HFF-Myc (cell line): ENCODE results near the gene GDPD5.

ENCODE experiments used
- DNase-seq: peaks from one replicate; pipeline ENCODE4 v3.0.0-alpha.2; 2011; ENCODE audit warnings: low read depth; ENCODE audit errors: extremely low read depth
- H3K4me3 ChIP-seq: replicated peaks from 2 replicates; pipeline ENCODE4 v1.5.1; 2011; ENCODE audit warnings: low read depth, mild to moderate bottlenecking, control low read depth, low read length
- TF ChIP-seq, protein P1 (sequence below): IDR thresholded peaks from 2 replicates; pipeline ENCODE4 v1.5.1; 2012; ENCODE audit warnings: mild to moderate bottlenecking, low read depth, low read length, control low read depth; ENCODE audit errors: missing control alignments

The GDPD5 gene

DNA sequence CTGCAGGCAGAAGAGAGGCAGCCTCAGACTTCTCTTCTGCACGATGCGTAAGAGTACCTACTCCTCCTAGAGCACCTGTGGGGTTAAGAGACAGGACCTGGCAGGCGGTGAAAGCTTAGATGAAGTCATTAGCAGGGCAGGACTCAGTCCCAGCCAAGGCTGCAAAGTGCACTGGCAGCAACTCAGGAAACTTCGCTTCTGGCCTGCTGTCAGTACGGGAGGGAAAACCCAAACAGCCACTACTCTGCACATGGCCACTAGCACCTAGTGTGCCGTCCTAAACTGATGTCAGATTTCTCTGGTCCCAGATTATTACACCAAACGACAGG lies 84.0 kb downstream of the GDPD5 start:
- H3K4me3 ChIP-seq = no peak overlapping the region
- DNase-seq = no peak
- TF ChIP-seq, protein P1, sequence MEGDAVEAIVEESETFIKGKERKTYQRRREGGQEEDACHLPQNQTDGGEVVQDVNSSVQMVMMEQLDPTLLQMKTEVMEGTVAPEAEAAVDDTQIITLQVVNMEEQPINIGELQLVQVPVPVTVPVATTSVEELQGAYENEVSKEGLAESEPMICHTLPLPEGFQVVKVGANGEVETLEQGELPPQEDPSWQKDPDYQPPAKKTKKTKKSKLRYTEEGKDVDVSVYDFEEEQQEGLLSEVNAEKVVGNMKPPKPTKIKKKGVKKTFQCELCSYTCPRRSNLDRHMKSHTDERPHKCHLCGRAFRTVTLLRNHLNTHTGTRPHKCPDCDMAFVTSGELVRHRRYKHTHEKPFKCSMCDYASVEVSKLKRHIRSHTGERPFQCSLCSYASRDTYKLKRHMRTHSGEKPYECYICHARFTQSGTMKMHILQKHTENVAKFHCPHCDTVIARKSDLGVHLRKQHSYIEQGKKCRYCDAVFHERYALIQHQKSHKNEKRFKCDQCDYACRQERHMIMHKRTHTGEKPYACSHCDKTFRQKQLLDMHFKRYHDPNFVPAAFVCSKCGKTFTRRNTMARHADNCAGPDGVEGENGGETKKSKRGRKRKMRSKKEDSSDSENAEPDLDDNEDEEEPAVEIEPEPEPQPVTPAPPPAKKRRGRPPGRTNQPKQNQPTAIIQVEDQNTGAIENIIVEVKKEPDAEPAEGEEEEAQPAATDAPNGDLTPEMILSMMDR = no peak

DNA sequence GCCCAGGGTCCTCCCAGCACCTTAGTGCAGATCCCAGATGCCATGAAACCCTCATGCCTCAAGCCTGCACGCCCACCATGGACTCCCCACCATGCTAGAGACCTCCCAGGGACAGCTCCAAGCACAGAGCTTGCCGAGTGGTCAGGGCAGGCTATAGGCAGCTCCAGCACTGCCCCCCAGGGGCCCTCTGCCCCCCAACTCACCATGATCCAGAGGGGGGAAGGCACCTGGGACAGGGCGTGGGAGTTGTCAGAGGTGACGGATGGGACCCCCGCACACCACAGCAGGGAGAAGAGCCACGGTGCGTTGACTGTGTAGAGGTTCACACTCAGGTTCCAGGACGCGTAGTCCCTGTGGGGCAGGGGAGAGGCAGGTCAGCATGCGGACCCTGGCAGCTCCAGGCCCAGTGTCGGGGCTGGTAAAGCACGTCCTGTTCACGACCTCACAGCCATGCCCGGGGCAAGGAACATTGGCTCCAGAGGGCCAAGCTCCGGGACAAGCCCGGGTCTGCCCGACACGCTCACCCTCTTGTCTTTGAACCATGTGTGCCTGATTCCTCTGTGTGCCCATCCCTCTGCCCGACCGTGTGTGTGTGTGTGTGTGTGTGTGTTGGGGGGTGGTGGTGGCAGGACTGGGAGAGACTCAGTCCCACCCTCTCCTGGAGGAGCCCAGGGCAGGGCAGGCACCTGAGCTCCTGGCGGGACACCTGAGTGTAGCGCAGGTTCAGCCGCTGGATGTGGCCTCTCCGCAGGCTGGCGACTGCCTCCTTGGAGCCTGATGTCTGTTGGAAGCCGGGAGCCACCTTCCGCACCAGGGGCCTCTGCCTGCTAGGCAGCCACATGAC lies 84.6 kb downstream of the GDPD5 start:
- DNase-seq = no peak
- TF ChIP-seq, protein P1 = no peak
- H3K4me3 ChIP-seq = no peak overlapping the region

DNA sequence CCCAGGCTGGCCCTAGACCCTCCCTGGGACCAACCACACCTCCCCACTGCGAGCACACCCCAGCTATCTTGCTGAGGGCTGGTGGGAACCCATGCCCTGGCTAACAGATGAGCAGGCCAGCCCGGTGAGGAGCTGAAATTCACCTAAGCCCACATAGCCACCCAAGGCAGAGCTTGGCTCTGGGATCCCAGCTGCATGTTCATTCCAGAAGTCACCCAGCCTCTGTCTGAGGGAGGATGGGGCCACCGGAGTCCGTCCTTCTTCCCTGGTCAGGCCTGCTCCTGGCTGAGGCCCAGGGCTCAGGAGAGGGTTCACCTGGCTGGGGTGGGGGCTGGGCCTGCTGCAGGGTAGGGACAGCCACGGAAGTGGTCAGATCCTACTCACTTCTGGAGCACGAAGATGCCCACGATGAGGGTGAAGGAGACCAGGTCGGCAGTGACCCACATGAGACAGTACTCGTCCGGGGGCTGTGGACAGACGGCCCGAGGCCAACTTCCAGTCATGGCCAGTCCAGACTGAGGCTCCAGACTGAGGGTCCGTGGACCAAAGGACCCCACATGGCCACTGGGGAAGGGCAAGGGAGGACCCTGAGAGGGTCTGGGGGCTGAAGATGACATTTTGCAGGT lies 86.1 kb downstream of the GDPD5 start:
- TF ChIP-seq, protein P1 = no peak
- no peak for DNase-seq
- H3K4me3 ChIP-seq = no peak overlapping the region

DNA sequence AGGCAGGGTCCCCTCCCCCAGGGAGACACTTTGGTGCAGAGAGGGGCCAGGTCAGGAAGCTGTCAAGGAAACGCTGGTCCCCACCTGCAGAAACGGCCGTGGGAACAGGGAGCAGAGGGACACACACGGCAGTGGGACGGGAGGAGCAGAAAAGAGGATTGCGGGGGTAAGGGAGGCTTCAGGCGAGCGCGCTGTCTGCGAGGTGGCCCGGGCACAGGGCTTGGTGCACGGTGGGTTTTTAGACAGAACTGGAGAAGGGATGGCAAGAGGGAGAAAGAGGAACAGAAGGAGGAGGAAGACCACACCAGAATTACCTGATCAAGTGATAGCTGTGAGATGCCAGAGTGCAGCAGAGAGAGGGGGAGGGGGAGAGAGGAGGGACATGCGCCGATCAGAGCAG lies 86.7 kb downstream of the GDPD5 start:
- TF ChIP-seq, protein P1 = no peak
- DNase-seq = no peak
- no peak overlapping the region for H3K4me3 ChIP-seq

DNA sequence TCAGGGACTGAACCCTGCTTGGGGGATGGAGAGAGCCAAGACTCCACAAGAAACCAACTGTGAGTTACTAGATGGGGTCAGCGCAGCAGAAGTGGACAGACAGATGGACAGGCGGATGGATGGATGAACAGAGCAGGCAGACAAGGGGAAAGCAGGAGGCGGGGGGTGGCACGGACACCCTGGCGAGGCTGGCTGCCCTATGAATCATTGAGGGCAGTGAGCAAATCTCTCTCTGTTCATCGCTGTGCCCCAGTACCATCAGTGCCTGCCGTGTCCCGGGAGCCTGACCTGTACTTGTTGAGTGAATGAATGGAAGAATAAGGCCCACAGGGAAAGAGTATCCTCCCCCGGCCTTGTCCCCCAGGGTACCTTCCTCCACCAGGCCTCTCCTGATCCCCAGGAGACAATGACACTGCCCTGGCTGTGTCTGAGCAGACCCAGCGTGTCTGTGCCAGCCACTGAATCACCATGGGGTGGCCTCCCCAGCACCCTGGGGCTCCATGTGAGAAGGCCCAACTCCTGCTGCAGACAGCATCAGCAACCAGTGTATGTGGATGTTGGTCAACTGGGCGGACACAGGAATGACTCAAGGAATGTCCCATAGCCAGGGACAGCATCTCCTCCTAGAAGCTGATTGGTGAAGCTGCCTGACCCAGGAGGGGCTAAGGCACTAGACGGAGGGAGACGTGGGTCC lies 87.6 kb downstream of the GDPD5 start:
- no peak for DNase-seq
- H3K4me3 ChIP-seq = no peak overlapping the region
- TF ChIP-seq, protein P1 = no peak

DNA sequence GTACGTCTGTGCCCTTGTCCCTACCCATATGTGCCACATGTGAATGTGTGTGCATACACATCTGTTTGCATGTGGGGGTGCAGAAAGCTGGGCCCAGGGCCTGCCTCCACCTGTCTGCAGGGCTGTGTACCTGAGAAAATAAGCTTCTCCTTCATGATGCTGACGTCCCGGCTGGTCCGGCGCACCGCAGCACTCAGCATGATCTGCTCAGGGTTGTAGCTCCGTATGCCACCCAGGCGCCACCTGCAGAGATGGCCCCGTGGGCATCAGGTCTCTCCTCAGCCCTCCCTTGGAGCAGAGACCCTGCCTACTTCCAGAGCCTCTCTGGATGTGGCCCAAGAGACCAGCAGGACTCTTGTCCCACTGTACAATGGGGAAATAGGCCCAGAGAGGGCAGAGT lies 88.9 kb downstream of the GDPD5 start:
- TF ChIP-seq, protein P1 = no peak
- no peak for DNase-seq
- H3K4me3 ChIP-seq = no peak overlapping the region
